A549 (cell line): Measurements from ENCODE around the gene CRYBG3. TPM values are rescaled to one million over a fixed set of nuclear protein-coding genes. Genes with fewer than 3 reads are reported as not detected.
"Not testable (repeated sequence)": the region's sequence is repeated elsewhere in the genome, so short reads cannot be mapped to it uniquely, and the experiment has no call there.

Experiments
- ATAC-seq, 2 experiments: fragments of 200-7000 bp in 1 of 2; fragments of >200 bp in 1 of 2; cut with Nextera tagmentation in 1 of 2; cut with Tn5 transposase in 1 of 2; 3 replicates each; pipeline versions ENCODE4 v1.8.0 to v1.9.1; 2018 to 2020; ENCODE audit warnings: mild to moderate bottlenecking in 1 of 2, moderate library complexity in 1 of 2
- CTCF ChIA-PET: fragments of 300-600 bp; sonication (Branson Sonifier 250); formaldehyde crosslinking; extraction: SDS; loops from one replicate; lab custom pipeline; 2021; ENCODE audit warnings: antibody characterized with exemption, inconsistent platforms; lab: Yijun Ruan, JAX
- POLR2A ChIA-PET: fragments of 350-600 bp; formaldehyde crosslinking; extraction: SDS; loops from one replicate; lab custom pipeline; 2021; ENCODE audit warnings: antibody characterized with exemption, inconsistent platforms; lab: Yijun Ruan, JAX
- DNase-seq, 2 experiments: peaks; one replicate each; pipeline versions ENCODE4 v3.0.0 to v3.0.0-alpha.2; 2011 to 2016; ENCODE audit warnings: low read depth in 1 of 2, low spot score in 1 of 2
- FAIRE-seq: peaks from 2 replicates; lab custom pipeline; 2011; peaks lifted over from hg19 to GRCh38; lab: Jason Lieb, UNC
- H3K27ac ChIP-seq, 2 experiments: fragments of >200 bp; sonication (Bioruptor Twin); formaldehyde crosslinking; 3 replicates each; pipeline ENCODE4 v1.5.1; 2016 to 2017
- H3K4me1 ChIP-seq: fragments of >200 bp; sonication (Bioruptor Twin); formaldehyde crosslinking; 3 replicates; pipeline ENCODE4 v1.6.1; 2016
- H3K4me2 ChIP-seq: fragments of >200 bp; sonication (Bioruptor Twin); formaldehyde crosslinking; 3 replicates; pipeline ENCODE4 v1.6.1; 2016
- H3K4me3 ChIP-seq: fragments of >200 bp; sonication (Bioruptor Twin); formaldehyde crosslinking; 3 replicates; pipeline ENCODE4 v1.5.1; 2016
- H3K9me3 ChIP-seq: fragments of >200 bp; sonication (Bioruptor Twin); formaldehyde crosslinking; 3 replicates; pipeline ENCODE4 v1.6.1; 2016
- CHD4 ChIP-seq: fragments of 200-600 bp; sonication (generic); IDR thresholded peaks from 2 replicates; pipeline ENCODE4 v1.6.1; 2016; ENCODE audit warnings: antibody characterized with exemption, mild to moderate bottlenecking, borderline replicate concordance
- EHF ChIP-seq: fragments of 250-450 bp; sonication (Bioruptor Pico); IDR thresholded peaks from 2 replicates; pipeline ENCODE4 v1.5.0; 2020; ENCODE audit warnings: mild to moderate bottlenecking
- EHMT2 ChIP-seq: fragments of 200-600 bp; sonication (generic); IDR thresholded peaks from 2 replicates; pipeline ENCODE4 v1.6.1; 2016; ENCODE audit warnings: antibody characterized with exemption, low read depth, mild to moderate bottlenecking, moderate library complexity
- EP300 ChIP-seq, 2 experiments: fragments of >200 bp; sonication (Bioruptor Twin); formaldehyde crosslinking; IDR thresholded peaks; 2 replicates in 1 of 2; 3 replicates in 1 of 2; pipeline ENCODE4 v1.6.1; 2016 to 2017
- HOXB13 ChIP-seq: fragments of 250-450 bp; sonication (Bioruptor Pico); IDR thresholded peaks from 2 replicates; pipeline ENCODE4 v1.5.0; 2020; ENCODE audit warnings: low read depth, mild to moderate bottlenecking, moderate library complexity
- JUN ChIP-seq, 2 experiments: fragments of >200 bp; sonication (Bioruptor Twin); formaldehyde crosslinking; IDR thresholded peaks; 2 replicates in 1 of 2; 3 replicates in 1 of 2; pipeline ENCODE4 v1.6.1; 2016 to 2017
- KDM1A ChIP-seq: fragments of 200-600 bp; sonication (generic); IDR thresholded peaks from 2 replicates; pipeline ENCODE4 v1.6.1; 2016; ENCODE audit warnings: low read depth, mild to moderate bottlenecking
- KDM5A ChIP-seq: fragments of 200-600 bp; sonication (generic); IDR thresholded peaks from 2 replicates; pipeline ENCODE4 v1.6.1; 2016; ENCODE audit warnings: antibody characterized with exemption, mild to moderate bottlenecking
- NPAS2 ChIP-seq: fragments of 250-450 bp; sonication (Bioruptor Pico); IDR thresholded peaks from 2 replicates; pipeline ENCODE4 v1.8.0; 2022; ENCODE audit warnings: mild to moderate bottlenecking, moderate library complexity, borderline replicate concordance
- RAD21 ChIP-seq, 2 experiments: fragments of >200 bp in 1 of 2; sonication (Bioruptor Twin) in 1 of 2; formaldehyde crosslinking in 1 of 2; IDR thresholded peaks in 1 of 2; conservative IDR thresholded peaks in 1 of 2; 2 replicates in 1 of 2; 3 replicates in 1 of 2; pipeline ENCODE4 v1.6.1; 2012 to 2018; ENCODE audit warnings: inconsistent platforms in 1 of 2
- RARB ChIP-seq: fragments of 250-450 bp; sonication (Bioruptor Pico); IDR thresholded peaks from 2 replicates; pipeline ENCODE4 v1.8.0; 2021; ENCODE audit warnings: mild to moderate bottlenecking, moderate library complexity
- RCOR1 ChIP-seq: fragments of 150-350 bp; IDR thresholded peaks from 2 replicates; pipeline ENCODE4 v1.6.1; 2014; ENCODE audit warnings: antibody characterized with exemption, low read length, low read depth
- RFX5 ChIP-seq: fragments of 450-650 bp; IDR thresholded peaks from 2 replicates; pipeline ENCODE4 v1.7.1; 2014; ENCODE audit warnings: antibody characterized with exemption, mild to moderate bottlenecking, moderate library complexity
- TP53 ChIP-seq: fragments of 250-450 bp; sonication (Bioruptor Pico); IDR thresholded peaks from 2 replicates; pipeline ENCODE4 v1.5.0; 2021; ENCODE audit warnings: mild to moderate bottlenecking, moderate library complexity
- WGBS: methylation state at CpG from one replicate; pipeline ENCODE4 v1.1.6; 2017; ENCODE audit errors: missing lambda C conversion rate; 5-methylcytosine and 5-hydroxymethylcytosine counted together
- polyA plus RNA-seq, 4 experiments: library from polyadenylated mRNA; depleted of rRNA in 3 of 4; stranded (reverse); fragments of >200 nt; fragmentation: RNase III in 1 of 4; extraction: RNeasy Plus Mini Kit Qiagen cat#74134 plus additional on column Dnase treatment in 1 of 4; gene quantifications; 2 replicates in 3 of 4; 3 replicates in 1 of 4; pipeline ENCODE4 v1.2.3, GENCODE V29; 2011 to 2017
- TF ChIP-seq, protein P1 (sequence below): fragments of >200 bp; sonication (Bioruptor Twin); formaldehyde crosslinking; IDR thresholded peaks from 3 replicates; pipeline ENCODE4 v1.5.1; 2016
- TF ChIP-seq, protein P2 (sequence below): IDR thresholded peaks from 2 replicates; pipeline ENCODE4 v1.6.1; 2012
- TF ChIP-seq, protein P3 (sequence below): fragments of 450-650 bp; IDR thresholded peaks from 2 replicates; pipeline ENCODE4 v1.6.1; 2014; ENCODE audit warnings: antibody characterized with exemption
- TF ChIP-seq, protein P4 (sequence below): IDR thresholded peaks from 2 replicates; pipeline ENCODE4 v1.6.1; 2012; ENCODE audit warnings: low read depth, borderline replicate concordance

CRYBG3 gene
- polyA plus RNA-seq, 2 of the 4 experiments (the other 2 are of a cell fraction) = 3.6 to 8.7 TPM

DNA sequence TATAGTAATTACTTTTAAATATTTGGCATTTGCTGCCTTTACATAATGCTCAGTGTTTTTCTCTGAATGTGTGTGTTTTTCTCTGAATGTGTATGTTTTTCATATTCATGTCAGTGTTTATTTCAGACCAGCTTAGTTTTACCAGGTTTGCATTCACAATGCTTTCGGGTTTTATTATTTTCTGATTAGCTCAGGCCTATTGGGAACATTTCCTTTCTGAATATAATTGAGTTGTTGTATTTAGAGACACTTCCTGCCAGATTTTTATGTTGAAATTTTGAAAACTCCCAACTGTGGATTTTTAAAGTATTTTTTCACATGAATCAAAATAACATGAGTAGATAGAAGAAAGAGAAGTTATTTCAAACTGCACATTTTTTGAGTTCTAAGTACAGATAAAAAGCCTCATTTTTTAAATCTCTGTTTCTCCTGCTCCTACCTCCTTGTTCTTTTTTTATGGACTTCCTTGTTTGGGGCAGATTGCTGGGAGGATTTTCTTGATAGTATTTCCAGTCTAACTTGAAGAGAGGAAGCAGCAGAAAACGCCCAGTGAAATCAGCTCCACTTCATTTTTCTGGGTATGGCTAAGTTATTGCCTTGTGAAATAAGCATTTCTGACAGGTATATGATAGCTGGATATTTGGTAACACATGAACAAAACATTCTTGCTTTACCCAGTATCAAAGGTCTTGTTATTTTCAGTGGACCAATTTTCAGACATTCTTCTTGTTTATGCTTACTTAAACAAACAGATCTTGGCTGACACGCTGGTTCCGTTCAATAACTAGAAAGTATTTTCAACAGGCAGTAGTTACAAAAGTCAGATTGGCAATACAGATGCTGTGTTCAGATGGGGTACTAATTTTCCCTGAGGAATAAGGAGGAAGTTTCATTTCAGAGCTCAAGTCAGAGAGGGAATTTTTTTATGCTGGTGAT, 79.8 kb downstream of the CRYBG3 start:
- Histone ChIP-seq H3K27ac (no peak overlapping the region), H3K4me3 (no peak overlapping the region), H3K4me1 (no peaks in the 10 kb centered on the region), H3K4me2 (no peak overlapping the region), H3K9me3 (no peaks in the 10 kb centered on the region)
- ChIA-PET CTCF (interaction anchor here (1.5 kb wide), 1 partner anchor 51 kb away, joined by 3 read pairs; no protein-coding TSS in a partner anchor), POLR2A (no interaction called here)
- 79% methylated on average over 4 of the region's 4 CpGs for WGBS
- FAIRE-seq (no peak), ATAC-seq (no peak), DNase-seq (no peak)
- TF ChIP-seq RAD21 (conservative IDR thresholded peaks at IDR 0.05 in 1 of 2, IDR thresholded peaks at IDR 0.05 in 1 of 2) (no peak), RCOR1 (no peak), JUN (IDR thresholded peaks at IDR 0.05) (no peak), EP300 (IDR thresholded peaks at IDR 0.05) (no peak), HOXB13 (CRISPR knock-in tag) (no peak), RFX5 (no peak), EHF (CRISPR knock-in tag) (no peak), KDM5A (no peak), KDM1A (no peak), NPAS2 (CRISPR knock-in tag) (no peak), TP53 (CRISPR knock-in tag) (no peak), CHD4 (no peak), EHMT2 (no peak), RARB (no peak)
- TF ChIP-seq, protein P1, sequence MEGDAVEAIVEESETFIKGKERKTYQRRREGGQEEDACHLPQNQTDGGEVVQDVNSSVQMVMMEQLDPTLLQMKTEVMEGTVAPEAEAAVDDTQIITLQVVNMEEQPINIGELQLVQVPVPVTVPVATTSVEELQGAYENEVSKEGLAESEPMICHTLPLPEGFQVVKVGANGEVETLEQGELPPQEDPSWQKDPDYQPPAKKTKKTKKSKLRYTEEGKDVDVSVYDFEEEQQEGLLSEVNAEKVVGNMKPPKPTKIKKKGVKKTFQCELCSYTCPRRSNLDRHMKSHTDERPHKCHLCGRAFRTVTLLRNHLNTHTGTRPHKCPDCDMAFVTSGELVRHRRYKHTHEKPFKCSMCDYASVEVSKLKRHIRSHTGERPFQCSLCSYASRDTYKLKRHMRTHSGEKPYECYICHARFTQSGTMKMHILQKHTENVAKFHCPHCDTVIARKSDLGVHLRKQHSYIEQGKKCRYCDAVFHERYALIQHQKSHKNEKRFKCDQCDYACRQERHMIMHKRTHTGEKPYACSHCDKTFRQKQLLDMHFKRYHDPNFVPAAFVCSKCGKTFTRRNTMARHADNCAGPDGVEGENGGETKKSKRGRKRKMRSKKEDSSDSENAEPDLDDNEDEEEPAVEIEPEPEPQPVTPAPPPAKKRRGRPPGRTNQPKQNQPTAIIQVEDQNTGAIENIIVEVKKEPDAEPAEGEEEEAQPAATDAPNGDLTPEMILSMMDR = no peak
- TF ChIP-seq, protein P2, sequence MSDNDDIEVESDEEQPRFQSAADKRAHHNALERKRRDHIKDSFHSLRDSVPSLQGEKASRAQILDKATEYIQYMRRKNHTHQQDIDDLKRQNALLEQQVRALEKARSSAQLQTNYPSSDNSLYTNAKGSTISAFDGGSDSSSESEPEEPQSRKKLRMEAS = no peak
- TF ChIP-seq, protein P3, sequence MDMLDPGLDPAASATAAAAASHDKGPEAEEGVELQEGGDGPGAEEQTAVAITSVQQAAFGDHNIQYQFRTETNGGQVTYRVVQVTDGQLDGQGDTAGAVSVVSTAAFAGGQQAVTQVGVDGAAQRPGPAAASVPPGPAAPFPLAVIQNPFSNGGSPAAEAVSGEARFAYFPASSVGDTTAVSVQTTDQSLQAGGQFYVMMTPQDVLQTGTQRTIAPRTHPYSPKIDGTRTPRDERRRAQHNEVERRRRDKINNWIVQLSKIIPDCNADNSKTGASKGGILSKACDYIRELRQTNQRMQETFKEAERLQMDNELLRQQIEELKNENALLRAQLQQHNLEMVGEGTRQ = no peak
- TF ChIP-seq, protein P4, sequence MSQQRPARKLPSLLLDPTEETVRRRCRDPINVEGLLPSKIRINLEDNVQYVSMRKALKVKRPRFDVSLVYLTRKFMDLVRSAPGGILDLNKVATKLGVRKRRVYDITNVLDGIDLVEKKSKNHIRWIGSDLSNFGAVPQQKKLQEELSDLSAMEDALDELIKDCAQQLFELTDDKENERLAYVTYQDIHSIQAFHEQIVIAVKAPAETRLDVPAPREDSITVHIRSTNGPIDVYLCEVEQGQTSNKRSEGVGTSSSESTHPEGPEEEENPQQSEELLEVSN = no peak

DNA sequence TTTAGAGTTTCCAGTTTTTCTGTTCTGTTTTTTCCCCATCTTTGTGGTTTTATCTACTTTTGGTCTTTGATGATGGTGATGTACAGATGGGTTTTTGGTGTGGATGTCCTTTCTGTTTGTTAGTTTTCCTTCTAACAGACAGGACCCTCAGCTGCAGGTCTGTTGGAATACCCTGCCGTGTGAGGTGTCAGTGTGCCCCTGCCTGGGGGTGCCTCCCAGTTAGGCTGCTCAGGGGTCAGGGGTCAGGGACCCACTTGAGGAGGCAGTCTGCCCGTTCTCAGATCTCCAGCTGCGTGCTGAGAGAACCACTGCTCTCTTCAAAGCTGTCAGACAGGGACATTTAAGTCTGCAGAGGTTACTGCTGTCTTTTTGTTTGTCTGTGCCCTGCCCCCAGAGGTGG, 88.0 kb downstream of the CRYBG3 start:
- WGBS = 60% methylated on average over 1 of the region's 3 CpGs
- H3K27ac ChIP-seq, H3K4me3 ChIP-seq, POLR2A ChIA-PET, H3K4me2 ChIP-seq, DNase-seq, H3K9me3 ChIP-seq, ATAC-seq, FAIRE-seq, CTCF ChIA-PET: not testable (repeated sequence)
- H3K4me1 ChIP-seq = peaks cover 15% of the 10 kb centered on the region; the same call in 2 of the 3 replicates

DNA sequence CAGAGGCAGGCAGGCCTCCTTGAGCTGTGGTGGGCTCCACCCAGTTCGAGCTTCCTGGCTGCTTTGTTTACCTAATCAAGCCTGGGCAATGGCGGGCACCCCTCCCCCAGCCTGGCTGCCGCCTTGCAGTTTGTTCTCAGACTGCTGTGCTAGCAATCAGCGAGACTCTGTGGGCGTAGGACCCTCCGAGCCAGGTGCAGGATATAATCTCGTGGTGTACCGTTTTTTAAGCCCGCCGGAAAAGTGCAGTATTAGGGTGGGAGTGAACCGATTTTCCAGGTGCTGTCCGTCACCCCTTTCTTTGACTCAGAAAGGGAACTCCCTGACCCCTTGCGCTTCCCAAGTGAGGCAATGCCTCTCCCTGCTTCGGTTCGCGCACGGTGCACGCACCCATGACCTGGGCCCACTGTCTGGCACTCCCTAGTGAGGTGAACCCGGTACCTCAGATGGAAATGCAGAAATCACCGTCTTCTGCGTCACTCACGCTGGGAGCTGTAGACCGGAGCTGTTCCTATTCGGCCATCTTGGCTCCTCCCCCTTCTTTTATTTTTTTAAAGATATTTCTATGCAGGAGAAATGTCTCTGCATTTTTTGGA, 88.5 kb downstream of the CRYBG3 start:
- DNase-seq, CTCF ChIA-PET, ATAC-seq, H3K9me3 ChIP-seq, FAIRE-seq, POLR2A ChIA-PET: not testable (repeated sequence)
- Histone ChIP-seq H3K4me1 (peaks cover 15% of the 10 kb centered on the region; the same call in 2 of the 3 replicates), H3K27ac (peak overlapping the region; percentile 61 to 75; a peak in 5 of 6 replicates), H3K4me3 (peak overlapping the region; percentile 37), H3K4me2 (peak overlapping the region; percentile 35)
- WGBS = 64% methylated on average over 23 of the region's 24 CpGs
